ENCODE measurements around the gene AFAP1.
A peak's percentile ranks its signal among the peaks of the same experiment; 100 is the strongest.

Gene AFAP1

DNA sequence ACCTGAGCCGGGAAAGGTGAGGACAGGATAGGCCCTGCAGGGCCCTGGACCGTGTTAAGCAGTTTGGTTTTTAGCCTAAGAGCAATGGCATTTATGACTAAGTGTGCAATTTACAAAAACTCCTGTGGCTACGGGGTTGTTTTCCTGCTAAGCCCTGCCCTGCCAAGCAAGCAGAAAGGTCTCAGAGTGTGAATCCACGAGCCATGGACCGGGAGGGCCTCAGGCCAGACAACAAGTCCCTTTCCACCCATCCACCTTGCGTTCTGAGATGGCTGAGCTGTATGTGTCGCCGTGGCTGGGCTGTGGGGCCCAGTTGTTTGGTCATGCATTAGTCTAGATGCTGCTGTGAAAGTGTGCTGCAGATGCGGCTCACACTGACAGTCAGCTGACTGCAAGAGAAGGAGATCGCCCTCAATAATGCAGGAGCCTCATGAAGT, 33.9 kb upstream of the AFAP1 start:
- H3K4me2 ChIP-seq (ENCODE audit: low read length): no peak overlapping the region
- H3K79me1 ChIP-seq (ENCODE audit: low read length): peaks cover 19% of the 10 kb centered on the region
- peaks cover 32 to 44% of the 10 kb centered on the region in 2 experiments for H3K4me1 ChIP-seq (ENCODE audit: control insufficient read depth in 1 of 2, insufficient read depth in 2 of 2, low read length in 2 of 2)
- no peaks in the 10 kb centered on the region for H3K27me3 ChIP-seq (ENCODE audit: insufficient read depth, low read length)
- no CpG with 5 or more reads among the region's 10 CpGs for WGBS (ENCODE audit: extremely low coverage, insufficient coverage, insufficient read length)
- H3K79me2 ChIP-seq (ENCODE audit: control insufficient read depth, insufficient read depth, low read length, poor library complexity): peaks cover 2% of the 10 kb centered on the region
- H3K27ac ChIP-seq (ENCODE audit: low read depth, low read length): peak overlapping the region; percentile 2
- no peak overlapping the region for H2AK5ac ChIP-seq (ENCODE audit: low read length)
- H3K9ac ChIP-seq (ENCODE audit: low read length): no peak overlapping the region
- no peak overlapping the region for H3K14ac ChIP-seq (ENCODE audit: low read length)
- H3K23ac ChIP-seq (ENCODE audit: low read length): no peak overlapping the region
- no peak overlapping the region for H2BK120ac ChIP-seq (ENCODE audit: insufficient read depth, low read length, poor library complexity)
- H3K4me3 ChIP-seq (ENCODE audit: low read depth, low read length): no peak overlapping the region
- no peak overlapping the region for H3K4ac ChIP-seq (ENCODE audit: low read depth, low read length)
- no peak overlapping the region for H2BK5ac ChIP-seq (ENCODE audit: low read depth, low read length, poor library complexity)
- no peak overlapping the region for H2AFZ ChIP-seq (ENCODE audit: insufficient read depth, low read length, poor library complexity)
- DNase-seq: peak; percentile 77
- H4K91ac ChIP-seq (ENCODE audit: low read depth, low read length): no peak overlapping the region
- no peaks in the 10 kb centered on the region for H3K36me3 ChIP-seq (ENCODE audit: control insufficient read depth in 1 of 2, insufficient read depth in 2 of 2, low read length in 2 of 2)
- H2BK12ac ChIP-seq (ENCODE audit: low read length): peak overlapping the region; percentile 17
- no peak overlapping the region for H4K12ac ChIP-seq (ENCODE audit: low read depth, low read length)
- no peak overlapping the region for H4K8ac ChIP-seq (ENCODE audit: low read depth, low read length)
- peak overlapping the region; percentile 23 for H3K18ac ChIP-seq (ENCODE audit: low read length)
- H3K9me3 ChIP-seq (ENCODE audit: insufficient read depth, low read depth, low read length): no peaks in the 10 kb centered on the region

DNA sequence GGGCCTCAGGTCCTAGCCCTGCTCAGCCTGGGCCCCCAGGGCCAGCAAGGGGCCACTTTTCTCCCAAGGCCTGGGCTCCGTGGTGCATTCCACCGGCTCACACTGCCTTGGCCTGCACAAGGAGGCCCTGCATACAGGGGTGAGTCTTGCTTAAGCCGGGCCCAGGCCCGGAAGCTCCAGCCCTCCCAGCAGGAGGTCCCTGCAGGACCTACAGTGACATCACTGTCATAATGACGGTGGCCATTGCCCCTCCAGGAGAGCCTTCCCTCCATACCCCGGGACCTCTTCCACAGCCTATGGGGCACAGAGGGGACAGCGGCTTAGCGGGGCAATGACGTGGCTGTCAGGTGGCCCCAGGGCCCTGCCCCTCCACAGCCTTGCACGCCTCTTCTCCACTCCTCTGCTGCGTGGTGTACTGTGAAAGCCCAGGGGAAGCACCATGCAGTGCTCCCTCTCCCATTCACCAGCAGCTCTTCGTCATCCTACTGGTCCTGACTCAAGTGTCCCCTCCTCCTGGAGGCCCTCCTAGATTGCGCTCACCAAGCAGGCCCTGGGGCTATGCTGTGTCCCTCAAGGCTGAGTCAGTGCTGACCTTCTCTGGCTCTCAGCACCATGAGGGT, 32.3 kb upstream of the AFAP1 start:
- Histone ChIP-seq H2AK5ac (ENCODE audit: low read length) (peak overlapping the region; percentile 32), H3K4me2 (ENCODE audit: low read length) (peak overlapping the region; percentile 1), H3K27ac (ENCODE audit: low read depth, low read length) (peak overlapping the region; percentile 80), H3K4me3 (ENCODE audit: low read depth, low read length) (no peak overlapping the region), H3K4me1 (ENCODE audit: control insufficient read depth in 1 of 2, insufficient read depth in 2 of 2, low read length in 2 of 2) (peaks cover 30 to 39% of the 10 kb centered on the region in 2 experiments), H3K79me2 (ENCODE audit: control insufficient read depth, insufficient read depth, low read length, poor library complexity) (peaks cover 2% of the 10 kb centered on the region), H3K27me3 (ENCODE audit: insufficient read depth, low read length) (no peaks in the 10 kb centered on the region), H3K18ac (ENCODE audit: low read length) (peak overlapping the region; percentile 6), H2BK12ac (ENCODE audit: low read length) (peak overlapping the region; percentile 73), H3K14ac (ENCODE audit: low read length) (peak overlapping the region; percentile 45), H2BK120ac (ENCODE audit: insufficient read depth, low read length, poor library complexity) (peak overlapping the region; percentile 15), H4K91ac (ENCODE audit: low read depth, low read length) (peak overlapping the region; percentile 70), H4K8ac (ENCODE audit: low read depth, low read length) (no peak overlapping the region), H3K36me3 (ENCODE audit: control insufficient read depth in 1 of 2, insufficient read depth in 2 of 2, low read length in 2 of 2) (no peaks in the 10 kb centered on the region), H3K9ac (ENCODE audit: low read length) (no peak overlapping the region), H3K4ac (ENCODE audit: low read depth, low read length) (no peak overlapping the region), H3K23ac (ENCODE audit: low read length) (no peak overlapping the region), H3K9me3 (ENCODE audit: insufficient read depth, low read depth, low read length) (no peaks in the 10 kb centered on the region), H2BK5ac (ENCODE audit: low read depth, low read length, poor library complexity) (no peak overlapping the region), H2AFZ (ENCODE audit: insufficient read depth, low read length, poor library complexity) (no peak overlapping the region), H4K12ac (ENCODE audit: low read depth, low read length) (no peak overlapping the region), H3K79me1 (ENCODE audit: low read length) (peaks cover 19% of the 10 kb centered on the region)
- DNase-seq: peak; percentile 100
- no CpG with 5 or more reads among the region's 13 CpGs for WGBS (ENCODE audit: extremely low coverage, insufficient coverage, insufficient read length)

DNA sequence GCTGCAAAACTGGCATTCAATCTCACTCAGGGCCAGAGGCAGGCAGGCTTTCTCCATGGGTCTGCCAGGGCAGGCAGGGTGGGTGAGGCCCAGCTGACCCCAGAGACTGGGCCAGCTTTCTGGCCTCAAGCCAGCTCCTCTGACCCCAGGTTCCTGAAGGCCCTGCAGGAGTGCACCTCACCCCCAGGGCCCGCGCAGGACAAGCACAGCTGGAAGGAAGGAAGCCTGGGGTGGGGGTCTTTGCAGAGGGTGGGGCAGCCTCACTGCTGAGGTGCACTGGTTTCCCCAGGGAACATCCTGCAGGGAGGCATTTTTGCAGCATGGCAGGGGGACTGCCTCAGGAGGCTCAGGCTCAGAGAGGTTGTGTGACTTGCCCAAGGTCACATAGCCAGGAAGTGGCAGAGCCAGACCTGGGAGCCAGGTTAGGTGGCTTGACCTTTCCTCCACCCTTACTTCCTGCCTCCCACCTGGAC, 31.5 kb upstream of the AFAP1 start:
- Histone ChIP-seq H3K4me2 (ENCODE audit: low read length) (no peak overlapping the region), H3K18ac (ENCODE audit: low read length) (peak overlapping the region; percentile 19), H4K12ac (ENCODE audit: low read depth, low read length) (no peak overlapping the region), H2AFZ (ENCODE audit: insufficient read depth, low read length, poor library complexity) (no peak overlapping the region), H3K27ac (ENCODE audit: low read depth, low read length) (no peak overlapping the region), H3K79me1 (ENCODE audit: low read length) (peaks cover 19% of the 10 kb centered on the region), H2BK12ac (ENCODE audit: low read length) (peak overlapping the region; percentile 30), H2BK120ac (ENCODE audit: insufficient read depth, low read length, poor library complexity) (peak overlapping the region; percentile 57), H4K91ac (ENCODE audit: low read depth, low read length) (peak overlapping the region; percentile 80), H2AK5ac (ENCODE audit: low read length) (peak overlapping the region; percentile 32), H3K4me3 (ENCODE audit: low read depth, low read length) (no peak overlapping the region), H3K27me3 (ENCODE audit: insufficient read depth, low read length) (no peaks in the 10 kb centered on the region), H3K36me3 (ENCODE audit: control insufficient read depth in 1 of 2, insufficient read depth in 2 of 2, low read length in 2 of 2) (no peaks in the 10 kb centered on the region), H4K8ac (ENCODE audit: low read depth, low read length) (no peak overlapping the region), H3K4me1 (ENCODE audit: control insufficient read depth in 1 of 2, insufficient read depth in 2 of 2, low read length in 2 of 2) (peaks cover 30 to 39% of the 10 kb centered on the region in 2 experiments), H3K4ac (ENCODE audit: low read depth, low read length) (peak overlapping the region; percentile 13), H3K14ac (ENCODE audit: low read length) (peak overlapping the region; percentile 16), H3K79me2 (ENCODE audit: control insufficient read depth, insufficient read depth, low read length, poor library complexity) (peaks cover 2% of the 10 kb centered on the region), H2BK5ac (ENCODE audit: low read depth, low read length, poor library complexity) (no peak overlapping the region), H3K9me3 (ENCODE audit: insufficient read depth, low read depth, low read length) (no peaks in the 10 kb centered on the region), H3K23ac (ENCODE audit: low read length) (no peak overlapping the region), H3K9ac (ENCODE audit: low read length) (no peak overlapping the region)
- no CpG with 5 or more reads among the region's 2 CpGs for WGBS (ENCODE audit: extremely low coverage, insufficient coverage, insufficient read length)
- DNase-seq: peak in 1 of 2 donors; percentile 54

DNA sequence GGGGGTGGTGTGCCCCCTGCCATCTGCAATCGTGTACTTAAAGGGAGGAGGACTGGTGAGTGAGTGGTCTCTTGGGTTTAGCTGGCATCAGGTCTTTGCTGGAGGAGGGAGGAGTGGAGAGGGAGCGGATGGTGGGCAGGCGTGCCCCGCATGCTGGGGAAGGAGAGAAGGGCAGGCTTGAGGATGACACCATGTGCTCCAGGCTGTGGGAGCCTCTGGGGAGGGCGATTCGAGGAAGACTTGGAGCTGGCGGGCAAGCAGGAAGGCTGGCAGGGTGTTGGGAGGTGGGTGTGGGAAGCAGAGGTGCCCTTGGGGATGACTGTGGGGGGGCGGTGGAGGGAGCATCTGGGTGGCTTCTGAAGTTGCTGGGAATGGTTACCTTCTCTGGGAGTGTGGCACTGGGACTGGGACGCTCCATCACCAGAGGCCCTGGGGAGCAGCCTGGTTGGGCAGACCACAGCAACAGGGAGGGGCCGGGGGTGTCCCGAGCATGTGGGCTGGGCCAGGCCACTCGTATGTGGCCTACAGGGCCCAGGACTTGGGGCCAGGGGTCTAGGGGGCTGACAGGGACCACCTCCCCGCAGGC, 30.8 kb upstream of the AFAP1 start:
- Histone ChIP-seq H4K91ac (ENCODE audit: low read depth, low read length) (peak overlapping the region; percentile 80), H4K12ac (ENCODE audit: low read depth, low read length) (no peak overlapping the region), H4K8ac (ENCODE audit: low read depth, low read length) (peak overlapping the region; percentile 18), H3K4me1 (ENCODE audit: control insufficient read depth in 1 of 2, insufficient read depth in 2 of 2, low read length in 2 of 2) (peaks cover 30 to 39% of the 10 kb centered on the region in 2 experiments), H2AFZ (ENCODE audit: insufficient read depth, low read length, poor library complexity) (peak overlapping the region; percentile 33), H3K4me3 (ENCODE audit: low read depth, low read length) (no peak overlapping the region), H3K36me3 (ENCODE audit: control insufficient read depth in 1 of 2, insufficient read depth in 2 of 2, low read length in 2 of 2) (no peaks in the 10 kb centered on the region), H3K14ac (ENCODE audit: low read length) (peak overlapping the region; percentile 16), H2BK120ac (ENCODE audit: insufficient read depth, low read length, poor library complexity) (peak overlapping the region; percentile 57), H2BK12ac (ENCODE audit: low read length) (peak overlapping the region; percentile 53), H3K79me2 (ENCODE audit: control insufficient read depth, insufficient read depth, low read length, poor library complexity) (peaks cover 2% of the 10 kb centered on the region), H3K27ac (ENCODE audit: low read depth, low read length) (no peak overlapping the region), H3K9me3 (ENCODE audit: insufficient read depth, low read depth, low read length) (no peaks in the 10 kb centered on the region), H3K27me3 (ENCODE audit: insufficient read depth, low read length) (no peaks in the 10 kb centered on the region), H2BK5ac (ENCODE audit: low read depth, low read length, poor library complexity) (peak overlapping the region; percentile 17), H3K18ac (ENCODE audit: low read length) (peak overlapping the region; percentile 19), H2AK5ac (ENCODE audit: low read length) (peak overlapping the region; percentile 16), H3K23ac (ENCODE audit: low read length) (no peak overlapping the region), H3K4me2 (ENCODE audit: low read length) (no peak overlapping the region), H3K9ac (ENCODE audit: low read length) (no peak overlapping the region), H3K79me1 (ENCODE audit: low read length) (peaks cover 19% of the 10 kb centered on the region), H3K4ac (ENCODE audit: low read depth, low read length) (no peak overlapping the region)
- no CpG with 5 or more reads among the region's 13 CpGs for WGBS (ENCODE audit: extremely low coverage, insufficient coverage, insufficient read length)
- DNase-seq: peak in 1 of 2 donors; percentile 55
